Right lobe of liver (tissue), 6 donors: ENCODE results near the gene NTMT2. TPM values are rescaled to one million over a fixed set of nuclear protein-coding genes. Genes with fewer than 3 reads are reported as not detected.

Experiments
- ATAC-seq, 4 donors: fragments of 200-7000 bp; cut with Tn5 transposase; one replicate each; pipeline ENCODE4 v1.9.1; 2020; ENCODE audit warnings: mild to moderate bottlenecking in 4 of 4, moderate library complexity in 4 of 4
- DNase-seq, 3 donors: peaks; one replicate each; pipeline ENCODE4 v3.0.0-alpha.2; 2020
- H3K27ac ChIP-seq, 3 donors: fragments of 200-600 bp; one replicate each; pipeline ENCODE4 v1.8.0; 2022
- H3K27me3 ChIP-seq, 2 donors: fragments of 200-600 bp; one replicate each; pipeline ENCODE4 v1.8.0; 2022
- H3K36me3 ChIP-seq, 4 donors: fragments of 200-600 bp; sonication (generic) in 1 of 4; one replicate each; pipeline versions ENCODE4 v1.5.1 to v1.8.0; 2017 to 2022; ENCODE audit warnings: control low read depth in 1 of 4
- H3K4me1 ChIP-seq, 4 donors: fragments of 200-600 bp; sonication (generic) in 1 of 4; one replicate each; pipeline versions ENCODE4 v1.5.1 to v1.8.0; 2017 to 2022; ENCODE audit warnings: control low read depth in 1 of 4
- H3K4me3 ChIP-seq, 3 donors: fragments of 200-600 bp; one replicate each; pipeline ENCODE4 v1.8.0; 2022
- H3K9me3 ChIP-seq, 4 donors: fragments of 200-600 bp; sonication (generic) in 1 of 4; one replicate each; pipeline versions ENCODE4 v1.5.1 to v1.8.0; 2017 to 2022; ENCODE audit warnings: control low read depth in 1 of 4
- POLR2A ChIP-seq: fragments of 450-650 bp; IDR thresholded peaks from one replicate; pipeline ENCODE4 v1.6.1; 2017; ENCODE audit warnings: antibody characterized with exemption, mild to moderate bottlenecking
- WGBS: methylation state at CpG from one replicate; pipeline ENCODE4 v1.1.6; 2018; ENCODE audit warnings: low coverage, low lambda C conversion rate; ENCODE audit not compliant: insufficient coverage; ENCODE audit errors: missing lambda C conversion rate; 5-methylcytosine and 5-hydroxymethylcytosine counted together
- intact Hi-C, 2 donors: fragments of 100-400 bp; cut with DNase I; formaldehyde crosslinking; loops; one replicate each; pipeline versions ENCODE4 v1.11.2 to v1.14.1; 2022
- total RNA-seq, 6 experiments: library from RNA; depleted of rRNA in 2 of 6; stranded (reverse); fragments of >200 nt in 2 of 6; fragmentation: NEBNext Ultra II Directional in 3 of 6; extraction: Animal tissue kit (Norgen Biotek cat#: 25700) in 3 of 6; gene quantifications; one replicate each; pipeline versions ENCODE4 v1.1.0 to v1.2.4, GENCODE V29; 2016 to 2023
- TF ChIP-seq, protein P1 (sequence below), 4 donors: fragments of 200-600 bp in 3 of 4; fragments of 450-650 bp in 1 of 4; IDR thresholded peaks; one replicate each; pipeline versions ENCODE4 v1.5.1 to v1.8.0; 2016 to 2022; ENCODE audit warnings: antibody characterized with exemption in 4 of 4, mild to moderate bottlenecking in 2 of 4
- donor health status: DM: no; HTN: yes; CAD: no.
- donor health status: DM: no; HTN: no; CAD: no.
- donor health status: DM: no; HTN: no; CAD: no.
- donor health status: DM: no; HTN: yes; CAD: no.
- donor health status: DM: no; HTN: yes; CAD: no.

NTMT2 gene
- total RNA-seq, 6 experiments from 2014 or later: not detected

DNA sequence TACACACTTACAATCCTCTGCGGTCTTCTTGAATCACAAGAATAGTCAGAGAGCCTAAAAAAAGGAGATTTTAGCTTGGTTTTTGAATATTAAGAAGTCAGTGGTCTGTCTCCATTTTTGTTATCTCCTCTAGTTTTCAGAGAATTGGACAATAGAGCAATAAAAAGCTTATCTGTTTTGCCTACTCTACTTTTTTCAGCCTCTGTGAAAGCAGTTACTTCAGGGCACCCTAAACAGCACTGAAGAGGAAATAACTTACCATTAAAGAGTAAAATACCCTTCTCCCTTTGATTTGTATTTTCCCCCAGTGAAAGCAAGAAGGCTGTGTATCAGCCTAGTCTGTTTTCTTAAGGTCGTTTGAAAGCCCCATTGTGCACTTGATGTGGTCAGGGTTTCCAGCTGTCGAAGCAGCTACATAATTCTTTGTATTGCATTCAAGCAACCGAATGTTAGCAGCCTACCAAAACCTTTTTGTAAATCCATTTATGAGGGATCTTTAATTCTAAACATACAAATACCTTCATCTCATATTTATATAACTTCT is 1.0 kb downstream of the NTMT2 start:
- ATAC-seq (no peak), DNase-seq (no peak)
- TF ChIP-seq, protein P1, sequence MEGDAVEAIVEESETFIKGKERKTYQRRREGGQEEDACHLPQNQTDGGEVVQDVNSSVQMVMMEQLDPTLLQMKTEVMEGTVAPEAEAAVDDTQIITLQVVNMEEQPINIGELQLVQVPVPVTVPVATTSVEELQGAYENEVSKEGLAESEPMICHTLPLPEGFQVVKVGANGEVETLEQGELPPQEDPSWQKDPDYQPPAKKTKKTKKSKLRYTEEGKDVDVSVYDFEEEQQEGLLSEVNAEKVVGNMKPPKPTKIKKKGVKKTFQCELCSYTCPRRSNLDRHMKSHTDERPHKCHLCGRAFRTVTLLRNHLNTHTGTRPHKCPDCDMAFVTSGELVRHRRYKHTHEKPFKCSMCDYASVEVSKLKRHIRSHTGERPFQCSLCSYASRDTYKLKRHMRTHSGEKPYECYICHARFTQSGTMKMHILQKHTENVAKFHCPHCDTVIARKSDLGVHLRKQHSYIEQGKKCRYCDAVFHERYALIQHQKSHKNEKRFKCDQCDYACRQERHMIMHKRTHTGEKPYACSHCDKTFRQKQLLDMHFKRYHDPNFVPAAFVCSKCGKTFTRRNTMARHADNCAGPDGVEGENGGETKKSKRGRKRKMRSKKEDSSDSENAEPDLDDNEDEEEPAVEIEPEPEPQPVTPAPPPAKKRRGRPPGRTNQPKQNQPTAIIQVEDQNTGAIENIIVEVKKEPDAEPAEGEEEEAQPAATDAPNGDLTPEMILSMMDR (IDR thresholded peaks at IDR 0.05): no peak
- TF ChIP-seq POLR2A: no peak
- intact Hi-C loops: no loop called here
- H3K27me3 ChIP-seq: no peaks in the 10 kb centered on the region
- no peak overlapping the region for H3K27ac ChIP-seq
- H3K4me3 ChIP-seq: no peak overlapping the region
- H3K9me3 ChIP-seq: no peaks in the 10 kb centered on the region
- no peaks in the 10 kb centered on the region for H3K36me3 ChIP-seq
- 30% methylated on average over 4 of the region's 4 CpGs for WGBS
- no peaks in the 10 kb centered on the region for H3K4me1 ChIP-seq

- 50% methylated on average over 3 of the region's 3 CpGs for WGBS
- H3K9me3 ChIP-seq: no peaks in the 10 kb centered on the region
- ATAC-seq (no peak), DNase-seq (no peak)
- no peaks in the 10 kb centered on the region for H3K27me3 ChIP-seq
- no peaks in the 10 kb centered on the region for H3K4me1 ChIP-seq
- TF ChIP-seq POLR2A: no peak
- TF ChIP-seq, protein P1 (IDR thresholded peaks at IDR 0.05): no peak
- H3K27ac ChIP-seq: no peak overlapping the region
- no peak overlapping the region for H3K4me3 ChIP-seq
- H3K36me3 ChIP-seq: no peaks in the 10 kb centered on the region
- intact Hi-C loops: no loop called here
Observed at GRCh38 chr1:170149241-170149640, 3.5 kb downstream of the NTMT2 start.

DNA sequence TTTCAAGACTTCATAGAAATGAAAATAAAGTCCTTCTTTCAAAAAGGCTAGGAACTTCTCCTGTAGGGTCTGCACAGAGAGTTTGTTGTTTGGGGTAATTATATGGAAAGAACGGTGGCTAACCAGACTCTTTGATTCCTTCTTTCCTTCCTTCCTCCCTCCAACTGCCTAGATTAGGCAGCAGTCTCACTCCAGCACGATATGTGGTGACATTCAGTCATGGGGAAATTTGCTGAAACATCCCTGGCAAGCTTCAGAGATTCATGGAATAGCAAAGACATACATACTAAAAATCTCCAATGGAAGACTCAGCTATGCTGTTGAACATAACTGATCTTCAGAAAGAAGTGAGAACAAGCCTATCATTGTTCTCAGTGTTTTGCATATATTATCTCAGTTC is 4.3 kb downstream of the NTMT2 start:
- WGBS: 60% methylated on average over 2 of the region's 2 CpGs
- H3K4me1 ChIP-seq: no peaks in the 10 kb centered on the region
- H3K27me3 ChIP-seq: no peaks in the 10 kb centered on the region
- DNase-seq (no peak), ATAC-seq (no peak)
- no peaks in the 10 kb centered on the region for H3K36me3 ChIP-seq
- H3K27ac ChIP-seq: no peak overlapping the region
- no peaks in the 10 kb centered on the region for H3K9me3 ChIP-seq
- no peak overlapping the region for H3K4me3 ChIP-seq
- no peak for TF ChIP-seq POLR2A
- TF ChIP-seq, protein P1 (IDR thresholded peaks at IDR 0.05): no peak
- intact Hi-C loops: no loop called here

- no peak for DNase-seq
- WGBS: 50% methylated on average over 2 of the region's 2 CpGs
- H3K27me3 ChIP-seq: no peaks in the 10 kb centered on the region
- TF ChIP-seq, protein P1 (IDR thresholded peaks at IDR 0.05): no peak
- no peak for TF ChIP-seq POLR2A
- no peak overlapping the region for H3K27ac ChIP-seq
- H3K4me1 ChIP-seq: no peaks in the 10 kb centered on the region
- no peak for ATAC-seq
- H3K4me3 ChIP-seq: no peak overlapping the region
- intact Hi-C loops: no loop called here
- no peaks in the 10 kb centered on the region for H3K36me3 ChIP-seq
- H3K9me3 ChIP-seq: no peaks in the 10 kb centered on the region
Observed at GRCh38 chr1:170150921-170151320, 5.2 kb downstream of the NTMT2 start.

- Histone ChIP-seq H3K4me3 (no peak overlapping the region), H3K27ac (no peak overlapping the region), H3K27me3 (no peaks in the 10 kb centered on the region), H3K36me3 (no peaks in the 10 kb centered on the region), H3K4me1 (no peaks in the 10 kb centered on the region), H3K9me3 (no peaks in the 10 kb centered on the region)
- DNase-seq (no peak), ATAC-seq (no peak)
- WGBS: 60% methylated on average over 1 of the region's 1 CpG
- TF ChIP-seq POLR2A: no peak
- TF ChIP-seq, protein P1 (IDR thresholded peaks at IDR 0.05): no peak
- intact Hi-C loops: no loop called here
Observed at GRCh38 chr1:170153417-170153816, 7.7 kb downstream of the NTMT2 start.
